K562 (cell line): ENCODE data around the gene TJP3. TPM values are rescaled to one million over a fixed set of nuclear protein-coding genes. Genes with fewer than 3 reads are reported as not detected.

Experiments
- CBFB ChIP-seq: sonication (generic); formaldehyde crosslinking; IDR thresholded peaks from 2 replicates; pipeline ENCODE4 v1.4.0; 2020; ENCODE audit warnings: mild to moderate bottlenecking, missing genetic modification reagents
- CTBP1 ChIP-seq: fragments of 450-650 bp; IDR thresholded peaks from 2 replicates; pipeline ENCODE4 v1.6.1; 2016; ENCODE audit warnings: borderline replicate concordance
- EP300 ChIP-seq: IDR thresholded peaks from 2 replicates; pipeline ENCODE4 v1.6.1; 2012; ENCODE audit warnings: low read length, improper control_type of control experiment
- FOXK1 ChIP-seq: sonication (generic); formaldehyde crosslinking; IDR thresholded peaks from 2 replicates; pipeline ENCODE4 v1.8.0; 2022; ENCODE audit warnings: missing genetic modification reagents, mild to moderate bottlenecking, borderline replicate concordance
- ILF3 ChIP-seq: fragments of 450-650 bp; IDR thresholded peaks from 2 replicates; pipeline ENCODE4 v1.6.1; 2018; ENCODE audit warnings: antibody characterized with exemption, mild to moderate bottlenecking, moderate library complexity, borderline replicate concordance
- KLF16 ChIP-seq: IDR thresholded peaks from 2 replicates; pipeline ENCODE4 v1.6.1; 2016; ENCODE audit warnings: antibody characterized with exemption
- MAFG ChIP-seq: fragments of 450-650 bp; conservative IDR thresholded peaks from 2 replicates; pipeline ENCODE4 v1.6.1; 2016; ENCODE audit warnings: missing genetic modification characterization, missing compliant biosample characterization
- MED1 ChIP-seq: sonication (generic); formaldehyde crosslinking; IDR thresholded peaks from 2 replicates; pipeline ENCODE4 v1.8.1; 2023; ENCODE audit warnings: missing genetic modification reagents, borderline replicate concordance
- MIER1 ChIP-seq: fragments of 450-650 bp; IDR thresholded peaks from 2 replicates; pipeline ENCODE4 v1.6.1; 2016; ENCODE audit warnings: antibody characterized with exemption, mild to moderate bottlenecking, low read depth
- NR3C1 ChIP-seq: sonication (generic); formaldehyde crosslinking; IDR thresholded peaks from 2 replicates; pipeline ENCODE4 v1.8.1; 2022; ENCODE audit warnings: missing genetic modification reagents
- PHTF2 ChIP-seq: fragments of 250-450 bp; sonication (Bioruptor Pico); IDR thresholded peaks from 2 replicates; pipeline ENCODE4 v1.5.0; 2021; ENCODE audit warnings: mild to moderate bottlenecking
- RBM25 ChIP-seq: fragments of 200-400 bp; formaldehyde crosslinking; IDR thresholded peaks from 2 replicates; pipeline ENCODE4 v1.6.1; 2018; ENCODE audit warnings: low read length, low read depth, moderate library complexity; ENCODE audit not compliant: severe bottlenecking
- SMARCC2 ChIP-seq: fragments of 450-650 bp; IDR thresholded peaks from 2 replicates; pipeline ENCODE4 v1.6.1; 2017; ENCODE audit warnings: antibody characterized with exemption, moderate library complexity, mild to moderate bottlenecking, low read depth
- TEAD4 ChIP-seq, 2 experiments: sonication (generic) in 1 of 2; formaldehyde crosslinking in 1 of 2; IDR thresholded peaks; 2 replicates each; pipeline versions ENCODE4 v1.6.1 to v1.8.0; 2012 to 2022; ENCODE audit warnings: borderline replicate concordance in 1 of 2, inconsistent platforms in 1 of 2, low read length in 1 of 2, mild to moderate bottlenecking in 1 of 2, missing genetic modification reagents in 1 of 2
- TFAM ChIP-seq: fragments of 250-450 bp; sonication (Bioruptor Pico); conservative IDR thresholded peaks from 2 replicates; pipeline ENCODE4 v1.5.0; 2021; ENCODE audit warnings: mild to moderate bottlenecking, moderate library complexity
- TOE1 ChIP-seq, 2 experiments: fragments of 450-650 bp in 1 of 2; sonication (generic) in 1 of 2; formaldehyde crosslinking in 1 of 2; IDR thresholded peaks; 2 replicates each; pipeline versions ENCODE4 v1.7.1 to v1.8.0; 2016 to 2022; ENCODE audit warnings: borderline replicate concordance in 2 of 2, mild to moderate bottlenecking in 2 of 2, antibody characterized with exemption in 1 of 2, inconsistent platforms in 1 of 2, low read depth in 1 of 2, missing genetic modification reagents in 1 of 2, moderate library complexity in 1 of 2
- ZBTB8A ChIP-seq: fragments of 450-650 bp; IDR thresholded peaks from 2 replicates; pipeline ENCODE4 v1.6.1; 2018; ENCODE audit warnings: mild to moderate bottlenecking, moderate library complexity; ENCODE audit not compliant: partially characterized antibody
- ZNF165 ChIP-seq: fragments of 250-450 bp; sonication (Bioruptor Pico); IDR thresholded peaks from 2 replicates; pipeline ENCODE4 v1.4.0; 2020; ENCODE audit warnings: borderline replicate concordance
- ZNF24 ChIP-seq: fragments of 450-650 bp; IDR thresholded peaks from 2 replicates; pipeline ENCODE4 v1.6.1; 2016
- ZNF778 ChIP-seq: fragments of 450-650 bp; formaldehyde crosslinking; IDR thresholded peaks from 2 replicates; pipeline ENCODE4 v1.4.0; 2020; ENCODE audit warnings: mild to moderate bottlenecking, moderate library complexity
- ZZZ3 ChIP-seq: fragments of 450-650 bp; IDR thresholded peaks from 2 replicates; pipeline ENCODE4 v1.6.1; 2016; ENCODE audit warnings: antibody characterized with exemption, mild to moderate bottlenecking, moderate library complexity
- polyA plus RNA-seq, 8 experiments: library from polyadenylated mRNA; depleted of rRNA in 4 of 8; stranded (reverse) in 5 of 8; unstranded in 3 of 8; fragments of >200 nt; fragmentation: Nextera tagmentation in 2 of 8; fragmentation: Illumina TruSeq in 1 of 8; extraction: Ambion mirVana in 2 of 8; extraction: Trizol in 1 of 8; gene quantifications; 2 replicates each; pipeline versions ENCODE4 v1.2.1 to v1.2.3, GENCODE V29; 2011 to 2014; ENCODE audit warnings: inconsistent platforms in 1 of 8, missing spikeins in 1 of 8
- total RNA-seq, 7 experiments: library from RNA; depleted of rRNA in 6 of 7; stranded (reverse); fragments of >200 nt in 6 of 7; fragmentation: Illumina TruSeq in 2 of 7; extraction: Trizol in 2 of 7; gene quantifications; 2 replicates each; pipeline versions ENCODE4 v1.2.1 to v1.2.3, GENCODE V29; 2011 to 2021; ENCODE audit warnings: low replicate concordance in 1 of 7
- TF ChIP-seq, protein P1 (sequence below), 2 experiments: IDR thresholded peaks; 2 replicates each; pipeline ENCODE4 v1.6.1; 2011; ENCODE audit warnings: borderline replicate concordance in 1 of 2, control low read depth in 1 of 2, low read depth in 1 of 2, low read length in 1 of 2, mild to moderate bottlenecking in 1 of 2, mixed read lengths in 1 of 2, moderate library complexity in 1 of 2; ENCODE audit not compliant: insufficient read depth in 1 of 2, insufficient read length in 1 of 2, poor library complexity in 1 of 2, severe bottlenecking in 1 of 2; ENCODE audit errors: extremely low read depth in 1 of 2
- TF ChIP-seq, protein P2 (sequence below), 2 experiments: fragments of 450-650 bp in 1 of 2; sonication (generic) in 1 of 2; formaldehyde crosslinking in 1 of 2; IDR thresholded peaks in 1 of 2; conservative IDR thresholded peaks in 1 of 2; 2 replicates each; pipeline versions ENCODE4 v1.6.1 to v1.8.1; 2016 to 2023; ENCODE audit warnings: mild to moderate bottlenecking in 2 of 2, moderate library complexity in 2 of 2, inconsistent platforms in 1 of 2, missing genetic modification reagents in 1 of 2
- TF ChIP-seq, protein P3 (sequence below): fragments of 250-450 bp; sonication (Bioruptor Pico); IDR thresholded peaks from 2 replicates; pipeline ENCODE4 v1.8.0; 2022; ENCODE audit warnings: moderate library complexity, mild to moderate bottlenecking, inconsistent platforms
- TF ChIP-seq, protein P4 (sequence below): IDR thresholded peaks from 2 replicates; pipeline ENCODE4 v1.6.1; 2011; ENCODE audit not compliant: insufficient read length; ENCODE audit errors: extremely low read depth

Gene TJP3
- total and polyA plus RNA-seq, 9 of the 15 experiments (the other 6 are each of a cell fraction or from before 2014, with no cell fraction given) = 0.11 to 2.4 (median 0.57) TPM; not detected in 1

DNA sequence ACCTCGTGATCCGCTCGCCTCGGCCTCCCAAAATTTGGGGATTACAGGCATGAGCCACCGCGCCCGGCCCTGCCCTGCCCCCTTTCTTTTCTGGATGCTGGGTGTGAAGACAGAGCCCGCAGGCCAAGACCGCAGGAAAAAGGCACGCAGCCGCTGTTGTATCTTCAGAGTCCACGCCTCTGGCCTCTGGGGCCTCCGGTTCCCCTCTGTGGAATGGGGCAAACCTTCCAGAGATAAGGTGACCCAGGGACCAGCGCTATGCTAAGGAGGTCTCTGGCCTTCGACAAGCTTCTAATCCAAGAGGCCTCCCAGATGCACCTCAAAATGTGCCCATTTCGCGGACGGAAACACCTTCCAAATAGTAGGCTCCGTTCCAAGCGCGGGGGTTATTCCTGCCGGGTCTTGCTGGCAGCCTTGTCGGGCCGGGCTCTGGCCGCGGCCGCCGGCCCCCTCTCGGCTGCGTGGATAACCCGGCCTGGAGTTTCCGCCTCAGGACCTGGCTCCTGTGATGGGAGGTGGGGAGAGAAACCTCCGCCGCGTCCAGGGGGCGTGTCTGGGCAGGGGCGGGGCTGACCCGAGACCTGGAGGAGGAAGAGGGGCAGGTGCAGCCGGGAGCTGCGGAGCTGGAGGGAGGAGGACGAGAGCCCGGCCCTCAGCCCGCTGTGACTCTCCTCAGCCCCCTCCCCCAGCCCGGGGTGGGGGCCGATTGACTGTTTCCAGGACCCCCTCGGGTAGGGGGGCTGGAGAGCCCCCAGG, 13.1 kb downstream of the TJP3 start (continued):
- no peak for TF ChIP-seq MAFG
- TF ChIP-seq ILF3 = no peak
- peak; percentile 94 for TF ChIP-seq MIER1
- TF ChIP-seq TFAM = no peak
- TF ChIP-seq SMARCC2 = no peak
- TF ChIP-seq MED1 (CRISPR knock-in tag) = no peak
- TF ChIP-seq PHTF2 = no peak
- TF ChIP-seq CBFB (CRISPR knock-in tag) = no peak
- TF ChIP-seq, protein P1, sequence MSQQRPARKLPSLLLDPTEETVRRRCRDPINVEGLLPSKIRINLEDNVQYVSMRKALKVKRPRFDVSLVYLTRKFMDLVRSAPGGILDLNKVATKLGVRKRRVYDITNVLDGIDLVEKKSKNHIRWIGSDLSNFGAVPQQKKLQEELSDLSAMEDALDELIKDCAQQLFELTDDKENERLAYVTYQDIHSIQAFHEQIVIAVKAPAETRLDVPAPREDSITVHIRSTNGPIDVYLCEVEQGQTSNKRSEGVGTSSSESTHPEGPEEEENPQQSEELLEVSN (IDR thresholded peaks at IDR 0.05; ENCODE audit: borderline replicate concordance in 1 of 2, extremely low read depth in 1 of 2, insufficient read depth in 1 of 2, insufficient read length in 1 of 2, low read depth in 1 of 2, low read length in 1 of 2, poor library complexity in 1 of 2, severe bottlenecking in 1 of 2) = peak in 1 of 2 experiments; percentile 25
- no peak for TF ChIP-seq ZBTB8A
- TF ChIP-seq ZNF24 = peak; percentile 79
- TF ChIP-seq ZNF165 (CRISPR knock-in tag) = no peak
- TF ChIP-seq, protein P2, sequence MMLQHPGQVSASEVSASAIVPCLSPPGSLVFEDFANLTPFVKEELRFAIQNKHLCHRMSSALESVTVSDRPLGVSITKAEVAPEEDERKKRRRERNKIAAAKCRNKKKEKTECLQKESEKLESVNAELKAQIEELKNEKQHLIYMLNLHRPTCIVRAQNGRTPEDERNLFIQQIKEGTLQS (IDR thresholded peaks at IDR 0.05) = no peak
- TF ChIP-seq, protein P2 (CRISPR knock-in tag; conservative IDR thresholded peaks at IDR 0.05) = no peak
- TF ChIP-seq, protein P3, sequence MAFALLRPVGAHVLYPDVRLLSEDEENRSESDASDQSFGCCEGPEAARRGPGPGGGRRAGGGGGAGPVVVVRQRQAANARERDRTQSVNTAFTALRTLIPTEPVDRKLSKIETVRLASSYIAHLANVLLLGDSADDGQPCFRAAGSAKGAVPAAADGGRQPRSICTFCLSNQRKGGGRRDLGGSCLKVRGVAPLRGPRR = no peak
- peak; percentile 60 for TF ChIP-seq TEAD4 (IDR thresholded peaks at IDR 0.05; ENCODE audit: low read length)
- TF ChIP-seq TEAD4 (CRISPR knock-in tag; IDR thresholded peaks at IDR 0.05; ENCODE audit: borderline replicate concordance) = no peak
- TF ChIP-seq NR3C1 (CRISPR knock-in tag) = no peak
- TF ChIP-seq ZNF778 = no peak
- TF ChIP-seq TOE1 (IDR thresholded peaks at IDR 0.05; ENCODE audit: borderline replicate concordance) = peak; percentile 99
- no peak for TF ChIP-seq TOE1 (CRISPR knock-in tag; IDR thresholded peaks at IDR 0.05; ENCODE audit: borderline replicate concordance, low read depth)
- TF ChIP-seq EP300 = peak; percentile 65
- TF ChIP-seq, protein P4, sequence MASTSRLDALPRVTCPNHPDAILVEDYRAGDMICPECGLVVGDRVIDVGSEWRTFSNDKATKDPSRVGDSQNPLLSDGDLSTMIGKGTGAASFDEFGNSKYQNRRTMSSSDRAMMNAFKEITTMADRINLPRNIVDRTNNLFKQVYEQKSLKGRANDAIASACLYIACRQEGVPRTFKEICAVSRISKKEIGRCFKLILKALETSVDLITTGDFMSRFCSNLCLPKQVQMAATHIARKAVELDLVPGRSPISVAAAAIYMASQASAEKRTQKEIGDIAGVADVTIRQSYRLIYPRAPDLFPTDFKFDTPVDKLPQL = no peak
- peak; percentile 99 for TF ChIP-seq RBM25
- TF ChIP-seq KLF16 = no peak
- TF ChIP-seq ZZZ3 = no peak
- peak; percentile 93 for TF ChIP-seq CTBP1
- TF ChIP-seq FOXK1 (CRISPR knock-in tag) = no peak
